ENCODE data around the gene PXT1.

DNA sequence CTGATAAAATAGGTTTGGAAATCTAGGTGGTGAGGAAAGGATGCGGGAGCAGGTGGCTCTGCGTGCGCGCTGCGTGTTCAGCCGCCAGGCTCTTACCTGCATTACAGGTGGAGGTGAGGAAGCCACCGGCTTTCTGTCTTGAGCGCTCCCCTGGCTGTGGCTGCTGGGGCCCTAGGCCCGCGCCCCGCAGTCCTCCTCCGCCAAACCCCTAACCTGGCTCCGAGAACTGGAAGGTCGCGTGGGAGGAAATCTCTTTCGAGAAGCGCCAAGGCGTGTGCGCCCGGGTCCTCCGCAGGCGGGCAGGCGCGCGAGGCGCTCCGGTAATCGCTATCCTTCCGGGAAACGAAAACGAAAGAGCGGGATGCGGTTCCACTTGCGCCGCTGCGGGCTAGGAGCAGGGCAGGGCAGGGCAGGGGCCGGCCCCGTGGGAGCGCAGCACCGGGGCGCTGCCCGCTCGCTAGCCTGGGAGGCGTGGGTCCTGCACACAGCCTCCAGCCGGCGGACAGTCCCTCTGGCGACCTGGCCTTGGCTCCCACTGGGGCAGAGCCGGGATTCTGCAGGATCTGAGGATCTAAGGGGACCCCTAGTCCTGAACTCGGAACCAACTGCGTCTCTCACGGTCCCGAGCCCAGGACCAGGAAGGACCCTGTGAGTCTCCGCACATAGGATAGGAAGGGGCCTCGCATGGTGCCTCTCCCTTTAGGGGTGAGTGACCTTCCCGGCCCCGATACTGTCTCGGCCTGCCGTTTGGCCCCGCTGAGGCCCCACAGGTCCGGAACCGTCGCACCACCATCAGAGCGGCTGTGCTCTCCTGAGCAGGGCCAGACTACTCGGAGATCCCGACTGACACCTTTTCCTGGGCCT, 55.0 kb downstream of the PXT1 start, which contains the start of gene ETV7:
- TF ChIP-seq, protein P1, sequence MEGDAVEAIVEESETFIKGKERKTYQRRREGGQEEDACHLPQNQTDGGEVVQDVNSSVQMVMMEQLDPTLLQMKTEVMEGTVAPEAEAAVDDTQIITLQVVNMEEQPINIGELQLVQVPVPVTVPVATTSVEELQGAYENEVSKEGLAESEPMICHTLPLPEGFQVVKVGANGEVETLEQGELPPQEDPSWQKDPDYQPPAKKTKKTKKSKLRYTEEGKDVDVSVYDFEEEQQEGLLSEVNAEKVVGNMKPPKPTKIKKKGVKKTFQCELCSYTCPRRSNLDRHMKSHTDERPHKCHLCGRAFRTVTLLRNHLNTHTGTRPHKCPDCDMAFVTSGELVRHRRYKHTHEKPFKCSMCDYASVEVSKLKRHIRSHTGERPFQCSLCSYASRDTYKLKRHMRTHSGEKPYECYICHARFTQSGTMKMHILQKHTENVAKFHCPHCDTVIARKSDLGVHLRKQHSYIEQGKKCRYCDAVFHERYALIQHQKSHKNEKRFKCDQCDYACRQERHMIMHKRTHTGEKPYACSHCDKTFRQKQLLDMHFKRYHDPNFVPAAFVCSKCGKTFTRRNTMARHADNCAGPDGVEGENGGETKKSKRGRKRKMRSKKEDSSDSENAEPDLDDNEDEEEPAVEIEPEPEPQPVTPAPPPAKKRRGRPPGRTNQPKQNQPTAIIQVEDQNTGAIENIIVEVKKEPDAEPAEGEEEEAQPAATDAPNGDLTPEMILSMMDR (IDR thresholded peaks at IDR 0.05): no peak
- TF ChIP-seq EZH2 (IDR thresholded peaks at IDR 0.05; ENCODE audit: borderline replicate concordance, insufficient read depth, low read depth, low read length, poor library complexity, severe bottlenecking): no peak
